DLD1 (cell line): ENCODE measurements around the gene RPL10A.
"Not testable (repeated sequence)": the region's sequence is repeated elsewhere in the genome, so short reads cannot be mapped to it uniquely, and the experiment has no call there.

ENCODE experiments used
- in situ Hi-C: cut with HindIII; loops from 2 replicates; pipeline ENCODE4 v1.10.0; 2017; ENCODE audit warnings: low sequenced_read_pairs

The RPL10A gene

DNA sequence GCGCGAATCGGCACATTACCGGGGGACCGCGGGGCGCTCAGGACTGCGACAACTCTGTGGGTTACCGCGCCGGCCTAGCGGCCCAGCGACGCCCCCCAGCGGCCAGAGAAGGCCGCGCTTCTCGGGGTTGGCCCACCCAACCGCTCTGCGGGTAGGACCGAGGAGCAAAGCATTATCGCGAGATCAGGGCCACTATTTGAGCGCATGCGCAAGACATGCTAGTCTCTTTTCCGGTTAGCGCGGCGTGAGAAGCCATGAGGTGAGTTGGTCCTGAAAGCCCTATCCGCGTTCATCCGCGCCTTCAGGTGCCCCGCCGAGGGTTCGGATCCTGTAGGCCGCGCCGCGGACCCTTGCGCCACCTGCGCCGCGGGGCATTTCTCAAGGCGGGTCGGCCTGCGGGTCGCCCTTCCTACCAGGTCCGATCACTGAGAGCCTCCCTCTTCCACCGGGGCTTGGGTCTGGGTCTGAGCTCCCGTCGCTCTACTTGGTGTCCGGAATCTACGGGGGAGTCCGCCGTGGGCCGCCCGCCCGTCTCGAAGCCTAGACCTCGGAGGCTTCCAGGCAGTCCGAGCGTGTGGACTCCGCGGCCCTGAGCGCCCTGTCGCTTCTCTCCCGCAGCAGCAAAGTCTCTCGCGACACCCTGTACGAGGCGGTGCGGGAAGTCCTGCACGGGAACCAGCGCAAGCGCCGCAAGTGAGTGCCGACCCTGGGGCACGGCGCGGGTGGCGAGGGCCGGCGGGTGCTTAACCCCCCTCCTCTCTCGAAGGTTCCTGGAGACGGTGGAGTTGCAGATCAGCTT lies at the start of gene RPL10A:
RPL10A (plus strand) TSS at position 221 of the 799 bp plus-strand sequence; CDS start at position 255, 34 bp downstream.
- in situ Hi-C loops, result no loop called here

DNA sequence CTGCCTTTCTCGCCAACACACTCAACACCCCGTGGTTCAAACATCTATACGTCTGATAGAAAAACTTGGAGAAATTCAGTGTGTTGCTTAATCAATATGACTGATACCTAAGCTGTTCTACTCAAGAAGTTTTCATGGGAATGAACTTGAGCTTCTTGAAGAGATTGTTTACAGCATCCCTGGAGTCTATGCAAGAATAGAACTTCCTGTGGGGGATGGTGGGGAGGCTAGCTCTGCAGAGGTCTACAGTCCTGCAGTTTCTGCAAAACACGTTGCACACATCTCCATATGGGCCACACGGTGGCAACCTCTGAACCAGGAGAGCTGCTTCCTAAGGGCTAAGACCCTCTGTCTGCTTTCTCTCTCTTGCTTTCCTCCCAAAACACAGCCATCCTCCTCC lies 48.8 kb upstream of the RPL10A start:
- in situ Hi-C loops, result no loop called here

- in situ Hi-C loops, result no loop called here
These were observed 48.2 kb upstream of the RPL10A start for GRCh38 chr6:35419961-35420360.

DNA sequence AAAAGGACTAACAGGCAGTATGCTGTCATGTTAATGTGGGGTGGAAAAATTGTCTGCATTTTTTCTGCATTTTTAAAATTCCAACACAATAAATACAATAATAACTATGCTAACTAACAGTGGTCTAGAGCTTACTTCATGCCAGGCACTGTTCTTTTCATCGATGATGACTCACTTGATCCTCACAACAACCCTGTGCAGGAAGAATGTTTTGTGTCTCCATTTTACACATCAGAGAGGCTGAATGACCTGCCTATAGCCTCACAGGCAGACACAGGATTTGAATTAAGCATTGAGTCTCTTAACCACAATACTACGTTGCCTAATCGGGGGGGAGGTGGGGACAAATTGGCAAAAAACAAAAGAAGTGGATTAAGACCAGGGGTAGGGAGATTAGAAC lies 42.9 kb upstream of the RPL10A start:
- in situ Hi-C loops, result no loop called here

DNA sequence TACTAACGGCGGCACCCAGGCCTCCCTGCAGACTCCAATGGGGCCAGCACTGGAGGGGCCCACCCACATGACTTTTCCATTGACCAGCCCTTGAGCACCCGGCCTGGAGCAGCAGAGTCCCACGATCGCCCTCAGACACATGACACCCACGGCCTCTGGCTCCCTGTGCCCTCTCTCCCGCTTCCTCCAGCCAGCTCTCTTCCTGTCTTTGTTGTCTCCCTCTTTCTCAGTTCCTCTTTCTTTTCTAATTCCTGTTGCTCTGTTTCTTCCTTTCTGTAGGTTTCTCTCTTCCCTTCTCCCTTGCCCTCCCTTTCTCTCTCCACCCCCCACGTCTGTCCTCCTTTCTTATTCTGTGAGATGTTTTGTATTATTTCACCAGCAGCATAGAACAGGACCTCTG lies 42.1 kb upstream of the RPL10A start:
- in situ Hi-C loops, result no loop called here

DNA sequence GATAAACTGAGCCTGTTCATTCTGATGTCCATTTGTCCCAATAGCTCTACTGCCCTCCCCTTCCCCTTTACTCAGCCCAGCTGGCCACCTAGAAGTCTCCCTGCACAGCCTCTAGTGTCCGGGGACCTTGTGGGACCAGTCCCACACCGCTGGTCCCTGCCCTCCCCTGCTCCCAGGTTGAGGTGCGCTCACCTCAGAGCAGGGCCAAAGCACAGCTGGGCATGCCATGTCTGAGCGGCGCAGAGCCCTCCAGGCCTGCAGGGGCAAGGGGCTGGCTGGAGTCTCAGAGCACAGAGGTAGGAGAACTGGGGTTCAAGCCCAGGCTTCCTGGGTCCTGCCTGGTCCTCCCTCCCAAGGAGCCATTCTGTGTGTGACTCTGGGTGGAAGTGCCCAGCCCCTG lies 40.8 kb upstream of the RPL10A start:
- in situ Hi-C loops, result no loop called here

GRCh38 chr6:35427851-35428321 lies 40.3 kb upstream of the RPL10A start:
- in situ Hi-C loops, result no loop called here

DNA sequence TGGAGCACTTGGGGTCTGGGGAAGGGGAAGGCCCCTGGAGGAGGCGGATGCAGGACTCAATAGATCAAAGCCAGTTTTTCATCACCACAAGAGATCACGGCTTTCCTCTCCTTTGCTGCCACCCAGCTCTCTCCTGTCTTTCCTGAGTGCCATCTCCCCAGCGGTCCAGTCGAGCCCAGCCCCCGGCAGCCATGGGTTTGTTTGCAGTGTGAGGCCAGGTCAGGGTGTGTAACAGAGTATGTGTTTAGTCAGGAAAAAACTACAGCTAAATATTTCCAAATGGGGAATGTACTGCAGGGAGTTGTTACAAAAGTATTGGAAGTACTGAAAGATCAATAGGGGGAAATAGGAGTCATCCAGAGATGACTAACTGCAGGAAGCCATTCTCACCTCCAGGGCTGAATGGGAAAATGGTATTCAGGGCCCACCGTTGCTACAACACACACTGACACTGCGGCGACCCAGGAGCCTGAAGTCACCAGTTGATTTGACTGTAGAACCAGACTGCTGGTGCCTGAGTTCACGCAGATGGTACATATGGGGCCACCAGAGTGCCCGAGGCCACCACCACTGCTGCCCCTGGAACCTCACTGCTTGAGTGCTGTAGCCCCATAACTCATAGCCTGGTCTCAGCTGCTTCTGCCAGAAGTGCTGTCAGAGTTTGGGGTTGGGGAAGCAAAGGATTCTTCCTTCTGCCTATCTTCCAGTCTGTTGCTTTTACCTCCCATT lies 39.6 kb upstream of the RPL10A start:
- in situ Hi-C loops, result no loop called here

GRCh38 chr6:35429463-35429862 lies 38.7 kb upstream of the RPL10A start:
- in situ Hi-C loops, result no loop called here

DNA sequence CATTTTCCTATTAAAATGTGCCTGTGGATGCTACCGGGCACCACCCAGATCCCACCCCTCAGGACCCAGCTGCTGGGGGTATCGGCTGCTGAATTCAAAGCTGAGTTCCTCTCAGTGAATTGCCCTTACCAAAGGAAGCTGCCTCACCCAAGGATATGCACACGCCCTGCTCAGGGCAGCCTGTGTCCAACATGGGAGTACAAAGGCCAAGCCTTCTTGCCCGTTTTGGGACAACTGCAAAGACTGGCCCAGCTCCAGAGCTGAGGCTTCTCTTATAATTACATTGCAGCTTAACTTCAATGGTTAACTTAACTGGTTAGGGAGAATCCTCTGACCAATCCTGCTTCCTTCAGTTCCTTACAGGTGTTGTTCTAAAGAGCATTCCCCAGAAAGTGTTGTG lies 35.9 kb upstream of the RPL10A start:
- in situ Hi-C loops, result no loop called here

- in situ Hi-C loops, result not testable (repeated sequence)
These were observed 35.5 kb upstream of the RPL10A start for GRCh38 chr6:35432702-35433101.

DNA sequence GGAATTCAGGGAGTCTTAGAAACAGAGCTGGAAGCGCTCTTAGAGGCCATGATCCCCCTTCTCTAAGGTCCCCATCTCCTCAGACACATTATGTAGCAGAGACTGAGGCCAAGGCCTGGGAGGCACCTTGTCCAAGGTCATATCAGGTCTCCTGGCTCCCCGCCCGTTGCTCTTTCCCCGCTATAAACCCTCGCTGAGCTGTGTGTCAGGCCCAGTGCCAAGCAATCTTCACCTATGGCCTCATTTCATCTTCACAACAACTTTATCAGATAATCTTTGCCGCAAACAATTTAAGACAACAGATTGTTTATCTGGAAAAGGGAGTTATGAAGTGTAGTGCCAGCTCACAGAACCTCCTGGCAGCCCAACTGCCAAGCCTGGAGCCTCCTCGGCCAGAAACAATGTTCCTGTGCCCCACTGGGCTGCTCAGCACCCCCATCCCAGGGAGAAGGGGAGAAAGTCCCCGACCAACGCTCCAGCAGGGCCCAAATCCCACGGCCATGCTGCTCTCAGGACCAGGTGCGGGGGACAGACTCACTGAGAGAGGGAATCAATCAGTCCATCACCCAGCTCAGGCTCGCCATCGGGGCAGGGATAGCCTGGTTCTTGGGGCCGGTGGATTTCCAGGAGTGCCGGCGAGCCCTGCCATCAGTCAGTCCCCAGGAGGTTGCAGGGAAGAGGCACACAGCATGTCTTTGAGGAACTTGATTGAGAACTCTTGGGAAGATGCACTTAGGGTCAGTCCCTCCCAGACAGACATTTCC lies 32.9 kb upstream of the RPL10A start:
- in situ Hi-C loops, result no loop called here

- in situ Hi-C loops, result no loop called here
These were observed 31.9 kb upstream of the RPL10A start for GRCh38 chr6:35436071-35436857.

DNA sequence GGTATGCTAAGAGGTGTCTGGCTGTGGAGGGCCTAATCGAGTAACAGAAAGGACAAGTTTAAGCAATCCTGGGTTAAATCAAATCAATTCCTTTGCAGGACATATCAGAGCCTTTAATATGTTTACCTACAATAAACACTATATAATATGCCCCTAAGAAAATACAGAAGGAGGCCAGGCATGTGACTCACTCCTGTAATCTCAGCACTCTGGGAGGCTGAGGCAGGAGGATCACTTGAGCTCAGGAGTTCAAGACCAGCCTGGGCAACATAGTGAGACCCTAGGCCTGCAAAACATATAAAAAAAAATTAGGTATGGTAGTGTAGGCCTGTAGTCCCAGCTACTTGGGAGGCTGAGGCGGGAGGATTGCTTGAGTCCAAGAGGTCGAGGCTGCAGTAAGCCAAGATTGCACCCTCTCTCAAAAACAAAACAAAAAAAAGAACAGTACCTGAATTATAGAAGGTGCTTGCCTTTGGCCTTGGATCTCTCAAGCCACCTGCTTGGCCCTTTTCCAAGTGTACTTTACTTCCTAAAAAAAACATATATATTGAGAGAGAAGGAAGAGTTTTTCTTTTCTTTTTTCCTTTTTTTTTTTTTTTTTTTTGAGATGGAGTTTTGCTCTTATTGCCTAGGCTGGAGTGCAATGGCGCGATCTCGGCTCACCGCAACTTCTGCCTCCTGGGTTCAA lies 29.7 kb upstream of the RPL10A start:
- in situ Hi-C loops, result not testable (repeated sequence)

GRCh38 chr6:35439308-35439707 lies 28.9 kb upstream of the RPL10A start:
- in situ Hi-C loops, result no loop called here

- in situ Hi-C loops, result no loop called here
These were observed 27.0 kb upstream of the RPL10A start for GRCh38 chr6:35441205-35441604.

GRCh38 chr6:35441642-35442041 lies 26.6 kb upstream of the RPL10A start:
- in situ Hi-C loops, result no loop called here

DNA sequence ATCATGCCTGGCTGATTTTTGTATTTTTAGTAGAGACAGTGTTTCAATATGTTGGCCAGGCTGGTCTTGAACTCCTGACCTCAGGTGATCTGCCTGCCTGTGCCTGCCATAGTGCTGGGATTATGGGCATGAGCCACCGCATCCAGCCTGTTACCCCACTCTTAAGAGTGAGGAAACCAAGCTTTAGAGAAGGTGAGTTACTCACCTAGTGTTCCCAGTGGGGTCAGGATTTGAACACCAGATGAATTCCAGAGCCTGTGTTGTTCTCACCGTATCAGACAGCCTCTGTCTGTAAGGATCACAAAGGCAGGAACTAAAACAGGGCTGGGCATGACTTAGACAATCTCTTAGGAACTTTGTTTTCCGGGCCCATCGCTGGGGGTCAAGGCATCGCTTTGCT lies 25.5 kb upstream of the RPL10A start:
- in situ Hi-C loops, result no loop called here

- in situ Hi-C loops, result no loop called here
These were observed 24.7 kb upstream of the RPL10A start for GRCh38 chr6:35443341-35444030.
